Measurements from ENCODE around the gene TRAPPC3.

The TRAPPC3 gene

DNA sequence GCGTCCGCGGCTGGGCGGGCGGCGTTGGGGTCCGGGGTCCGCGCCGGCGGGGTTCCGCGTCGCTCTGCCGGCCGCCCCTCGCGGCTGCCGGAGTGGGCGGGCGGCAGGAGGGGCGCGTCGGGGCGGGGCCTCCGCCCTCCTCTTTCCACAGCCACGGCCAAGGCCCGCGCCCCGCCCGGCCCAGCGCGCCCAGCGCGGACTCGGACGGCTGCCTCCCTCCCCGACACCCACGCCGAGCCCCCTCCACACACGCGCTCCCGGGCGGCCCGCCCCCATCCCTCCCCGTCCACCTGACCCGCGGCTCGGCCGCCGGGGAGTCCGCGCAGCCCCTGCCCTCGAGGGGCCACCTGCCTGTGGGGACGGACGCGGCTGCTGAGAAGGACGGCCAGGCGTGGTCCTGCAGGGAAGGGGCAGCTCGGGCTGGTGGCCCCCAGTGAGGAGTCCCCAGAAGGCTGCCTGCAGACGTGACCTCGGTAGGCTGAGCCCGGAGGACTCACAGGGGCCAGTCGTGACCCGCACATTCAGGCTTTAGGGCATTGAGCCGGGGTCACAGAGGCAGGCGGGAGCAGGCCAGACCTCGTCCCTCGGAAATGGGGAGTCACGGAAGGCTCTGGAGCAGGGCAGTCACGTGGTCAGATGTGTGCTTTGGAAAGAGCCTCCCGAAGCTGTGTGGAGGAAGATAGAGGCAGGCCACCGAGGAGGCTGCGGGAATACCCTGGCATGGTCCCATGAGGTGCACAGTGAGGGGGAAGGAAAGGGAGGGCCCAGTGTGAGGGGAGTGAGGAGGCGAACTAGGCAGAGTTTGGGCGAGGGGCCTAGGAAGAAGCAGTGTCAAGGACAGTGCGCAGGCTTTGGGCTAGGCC, 23.9 kb downstream of the TRAPPC3 start, which contains the start of gene COL8A2:
COL8A2 (minus strand) TSS at position 94 of the 863 bp plus-strand sequence. CDS start 24,980 bp downstream, outside the sequence.
- DNase-seq: no peak

DNA sequence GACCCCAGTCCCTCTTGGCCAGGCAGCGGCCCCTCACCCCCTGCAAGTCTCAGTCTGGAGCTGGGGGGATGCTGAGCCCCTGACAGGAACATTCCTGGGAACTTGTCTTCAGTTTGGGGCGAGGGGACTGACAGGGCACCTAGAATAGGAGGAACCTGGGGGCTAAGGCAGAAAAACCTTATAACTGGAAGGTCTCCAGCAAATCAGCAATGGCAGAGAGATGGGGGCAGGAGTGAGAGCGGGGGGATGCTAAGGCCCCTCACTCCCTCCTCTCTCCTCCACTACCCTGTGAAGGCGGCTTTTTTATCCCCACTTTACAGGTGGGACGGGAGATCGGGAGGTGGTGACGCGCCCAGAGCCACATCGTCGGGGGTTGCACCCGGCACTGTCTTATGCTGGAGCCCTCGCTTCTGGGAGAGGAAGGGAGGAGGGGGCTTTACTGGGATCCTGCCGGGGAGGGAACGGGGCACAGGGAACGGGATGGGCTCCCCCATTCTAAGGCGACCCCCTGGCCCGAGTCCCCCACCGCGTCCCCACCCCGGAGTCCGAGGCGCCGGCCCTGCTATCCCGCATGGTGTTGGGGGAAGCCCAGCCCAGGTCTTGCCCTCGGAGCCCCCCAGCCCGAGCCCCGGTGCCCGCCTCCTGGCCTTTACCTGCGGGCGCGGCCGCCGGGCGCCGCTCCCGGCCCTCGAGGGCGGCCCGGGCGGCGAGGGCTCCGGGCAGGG, 24.7 kb downstream of the TRAPPC3 start:
- no peak for DNase-seq

DNA sequence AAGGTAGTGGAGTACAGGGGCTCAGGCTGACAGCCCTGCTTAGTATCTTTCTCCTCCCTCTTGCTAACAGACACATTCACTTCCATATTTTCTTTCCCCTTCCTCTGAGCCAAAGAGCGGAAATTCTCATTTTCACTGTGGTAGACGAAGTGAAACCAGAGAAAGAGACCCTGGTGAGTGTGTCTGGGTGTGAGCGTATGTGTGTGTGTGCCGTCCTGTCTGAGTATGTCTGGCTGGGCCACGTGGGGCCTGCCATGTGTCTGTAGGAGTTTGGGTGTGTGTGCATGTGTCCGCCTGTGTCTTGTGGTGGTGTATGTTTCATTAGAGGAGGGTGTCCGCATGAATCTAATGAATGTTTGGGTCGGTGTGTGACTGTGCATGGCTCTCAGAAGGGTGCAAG, 25.9 kb downstream of the TRAPPC3 start:
- DNase-seq: no peak

DNA sequence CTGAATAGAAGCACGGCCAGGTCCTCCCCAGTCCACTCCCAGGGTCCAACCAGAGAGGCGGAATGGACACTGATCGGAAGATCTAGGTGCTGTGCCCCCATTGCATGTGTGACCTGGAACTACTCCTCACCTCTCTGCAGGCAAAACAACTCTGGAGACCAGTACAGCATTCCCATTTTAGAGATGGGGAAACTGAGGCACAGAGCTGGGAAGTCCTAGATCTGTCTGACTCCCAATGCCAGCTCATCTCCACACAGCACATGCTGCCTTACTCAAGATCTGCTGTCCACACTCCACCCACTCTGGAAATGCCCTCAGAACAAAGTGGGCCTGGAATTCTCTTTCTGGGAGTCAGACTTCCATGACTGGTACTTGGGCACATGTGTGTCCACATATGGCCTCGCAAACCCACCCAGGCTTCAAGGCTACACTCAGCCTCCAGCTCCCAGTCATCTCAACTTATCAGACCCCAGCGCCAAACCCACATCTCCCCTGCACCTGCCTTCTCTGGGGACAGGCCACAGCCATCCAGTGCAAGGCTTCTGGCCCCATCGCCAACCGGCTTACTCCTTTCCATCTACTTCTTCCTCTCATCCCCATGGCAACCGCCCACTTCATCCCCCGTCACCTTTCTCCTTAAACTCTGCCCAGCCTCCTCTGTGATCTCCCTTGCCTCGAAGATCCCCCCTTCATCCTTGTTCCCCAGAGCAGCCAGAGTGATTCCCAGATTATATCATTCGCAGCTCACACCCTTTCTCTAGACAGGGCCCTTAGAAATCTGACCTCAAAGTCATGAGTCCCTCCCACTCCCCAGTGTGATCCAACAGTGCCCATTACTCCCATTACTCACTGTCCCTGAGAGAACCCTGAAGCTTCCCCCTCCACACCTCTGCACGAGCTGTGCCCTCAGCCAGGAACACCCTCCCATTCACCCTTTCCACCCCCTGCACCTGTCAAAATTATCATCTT, 26.9 kb downstream of the TRAPPC3 start:
- no peak for DNase-seq

DNA sequence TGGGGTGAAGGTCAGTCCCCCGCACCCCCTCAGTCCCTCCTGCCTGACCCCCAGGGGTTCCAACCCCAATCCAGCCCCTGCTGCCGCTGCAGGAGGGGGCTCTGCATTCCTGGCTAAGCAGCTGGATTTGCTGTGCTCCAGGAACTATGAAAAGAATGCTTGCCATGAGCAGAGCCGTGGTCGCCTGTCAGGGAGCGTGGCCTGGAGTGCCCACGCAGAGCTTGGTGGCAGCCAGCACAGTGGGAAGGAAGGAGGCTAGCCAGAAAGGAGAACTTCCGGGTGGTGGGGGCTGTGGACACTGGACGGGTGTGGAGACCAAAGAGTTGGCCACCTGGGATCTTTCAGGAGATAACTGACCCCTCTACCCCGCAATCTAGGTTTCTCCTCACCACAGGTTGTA, 29.8 kb downstream of the TRAPPC3 start:
- DNase-seq: no peak

DNA sequence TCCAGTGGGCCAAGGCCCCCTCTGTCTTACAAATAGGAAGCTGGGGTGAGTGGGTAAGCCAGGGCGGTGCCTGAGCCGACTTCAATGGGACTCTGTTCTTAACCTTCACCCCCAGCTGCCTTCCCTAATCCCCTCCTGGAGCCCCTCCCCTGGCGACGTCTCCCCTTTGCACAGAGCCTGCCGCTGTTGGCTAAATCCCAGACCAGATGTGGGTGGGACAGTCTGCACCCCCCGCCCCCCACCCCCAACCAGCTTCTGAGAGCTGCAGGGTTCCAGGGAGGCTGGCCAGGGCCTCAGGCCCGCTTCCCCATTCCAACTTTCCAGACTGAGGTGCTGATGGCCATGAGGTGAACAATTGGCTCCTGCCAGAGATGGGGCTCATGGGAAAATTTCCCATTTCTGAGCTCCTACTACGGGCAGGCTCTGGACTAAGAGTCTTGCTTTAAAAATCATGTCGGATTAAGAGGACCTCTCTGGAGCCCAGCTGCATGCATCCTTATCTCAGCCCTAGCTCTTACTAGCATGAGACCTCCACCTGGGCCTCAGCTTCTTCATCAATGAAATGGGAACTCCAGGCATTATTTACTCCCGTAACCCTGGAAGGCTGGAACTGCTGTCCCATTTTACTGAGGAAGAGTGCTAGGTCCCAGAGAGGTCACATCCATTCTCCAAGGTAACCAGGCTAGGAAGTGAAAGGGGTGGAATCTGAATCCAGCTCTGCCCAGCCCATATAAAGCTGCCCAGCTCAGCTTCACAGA, 30.7 kb downstream of the TRAPPC3 start:
- DNase-seq: no peak

DNA sequence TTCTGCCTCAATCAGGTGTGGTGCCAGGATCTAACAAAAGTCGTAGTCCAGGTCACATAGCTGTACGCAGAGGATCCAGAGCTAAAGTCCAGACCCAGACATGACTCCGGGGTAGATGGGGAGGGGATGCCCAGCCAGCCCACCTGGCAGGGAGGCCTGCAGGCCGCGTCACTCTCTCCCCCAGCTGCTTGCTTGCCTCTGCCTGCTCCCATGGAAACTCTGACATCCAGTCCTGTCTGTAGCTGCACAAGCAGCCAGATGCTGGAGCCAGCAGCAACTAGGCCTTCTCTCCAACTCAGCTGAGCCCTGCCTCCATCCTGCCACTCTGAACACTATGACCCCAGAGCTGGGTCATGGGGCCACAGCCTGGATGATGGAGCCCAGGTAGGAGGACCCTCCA, 32.4 kb downstream of the TRAPPC3 start:
- DNase-seq: no peak

DNA sequence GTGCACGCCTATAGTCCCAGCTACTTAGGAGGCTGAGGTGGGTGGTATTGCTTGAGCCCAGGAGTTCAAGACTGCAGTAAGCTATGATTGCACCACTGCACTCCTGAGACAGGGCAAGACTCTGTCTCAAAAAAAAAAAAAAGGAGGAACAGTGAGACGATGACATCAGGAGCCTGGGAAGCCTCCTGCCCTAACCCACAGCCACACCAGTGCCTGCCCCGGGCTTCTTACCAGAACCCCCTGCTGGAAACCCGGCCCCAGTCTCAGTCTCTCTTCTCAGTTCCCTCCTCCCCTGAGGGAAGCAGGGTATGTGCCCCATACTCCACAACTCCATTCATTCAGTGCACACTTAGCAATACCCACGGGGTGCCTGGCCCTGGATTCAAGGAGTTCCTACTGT, 33.4 kb downstream of the TRAPPC3 start:
- DNase-seq: no peak

DNA sequence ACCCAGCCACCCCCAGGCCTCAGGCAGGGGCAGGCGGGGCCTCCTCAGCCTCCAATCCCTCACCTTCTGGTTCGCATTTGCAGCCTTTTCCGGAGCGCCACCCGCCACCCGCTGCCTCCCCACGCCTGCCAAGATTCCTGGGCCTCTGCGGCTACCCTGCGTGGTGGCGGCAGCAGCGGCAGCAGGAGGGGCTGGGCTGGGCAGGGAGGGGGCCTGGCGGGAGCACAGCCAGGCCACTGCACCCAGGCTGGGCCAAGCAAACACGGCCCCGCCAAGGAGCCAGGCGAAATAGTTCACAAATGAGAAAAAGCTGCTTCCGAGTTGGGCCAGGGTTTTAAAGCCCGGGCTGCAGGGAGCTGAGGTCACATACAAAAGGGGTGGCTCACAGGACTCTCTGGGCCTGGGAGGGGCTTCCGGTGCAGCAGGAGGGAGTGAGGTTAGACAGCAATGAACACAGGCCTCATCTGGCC, 34.1 kb downstream of the TRAPPC3 start:
- no peak for DNase-seq

DNA sequence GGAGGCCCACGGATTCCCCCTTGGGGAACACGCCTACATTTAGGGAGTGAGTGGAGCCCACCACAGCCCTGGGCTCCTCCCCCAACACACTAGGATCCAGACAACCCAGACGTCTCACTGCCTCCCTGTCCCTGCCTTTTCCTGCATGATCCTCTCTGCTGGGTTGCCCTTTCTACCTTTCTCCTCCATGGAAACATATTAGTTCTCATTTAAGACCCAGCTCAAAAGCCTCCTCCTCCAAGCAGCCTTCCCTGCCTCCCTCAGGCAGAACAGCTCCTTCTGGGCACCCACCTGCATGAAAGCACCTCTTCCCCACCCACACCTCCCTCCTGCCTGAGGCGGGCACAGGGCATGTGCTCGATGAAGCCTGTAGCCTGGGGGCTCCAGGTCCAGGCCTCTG, 34.9 kb downstream of the TRAPPC3 start:
- no peak for DNase-seq

DNA sequence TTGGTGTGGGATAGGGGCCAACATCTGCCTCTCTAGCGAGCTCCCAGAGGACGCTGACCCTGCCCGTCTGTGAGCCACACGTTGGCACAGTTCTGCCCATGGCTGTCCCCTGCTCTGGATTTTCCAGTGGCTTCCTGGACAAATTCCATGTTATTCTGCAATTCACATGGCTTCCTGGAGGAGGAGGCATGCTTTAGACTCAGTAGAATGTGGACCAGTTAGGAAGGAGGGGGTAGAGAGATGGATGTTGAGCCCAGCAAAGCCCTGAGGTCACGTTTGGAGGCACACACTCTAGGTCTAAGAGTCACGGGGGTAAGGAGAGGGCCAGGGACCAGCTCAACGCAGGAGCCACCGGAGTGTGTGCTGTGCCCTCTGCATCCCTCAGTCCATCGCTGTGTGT, 36.5 kb downstream of the TRAPPC3 start:
- DNase-seq: no peak

DNA sequence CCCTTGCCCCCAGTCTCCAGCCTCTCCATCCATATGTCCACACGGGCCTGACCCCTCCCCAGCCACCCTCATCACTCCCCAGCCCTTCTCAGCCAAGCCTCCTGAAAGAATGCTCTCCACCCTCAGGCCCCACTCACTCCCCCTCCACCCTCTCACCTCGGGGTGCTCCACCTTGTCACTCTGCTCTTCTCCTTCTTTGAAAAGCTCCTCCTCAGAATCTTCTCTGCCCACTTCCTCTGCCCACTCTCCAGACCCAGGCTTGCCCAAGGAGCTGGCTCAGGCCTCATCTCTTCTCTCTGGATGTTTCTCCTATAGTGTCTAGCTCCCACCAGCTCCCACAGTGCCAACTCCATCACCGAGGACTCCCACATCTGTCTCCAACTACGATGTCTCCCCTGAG, 38.1 kb downstream of the TRAPPC3 start:
- no peak for DNase-seq

DNA sequence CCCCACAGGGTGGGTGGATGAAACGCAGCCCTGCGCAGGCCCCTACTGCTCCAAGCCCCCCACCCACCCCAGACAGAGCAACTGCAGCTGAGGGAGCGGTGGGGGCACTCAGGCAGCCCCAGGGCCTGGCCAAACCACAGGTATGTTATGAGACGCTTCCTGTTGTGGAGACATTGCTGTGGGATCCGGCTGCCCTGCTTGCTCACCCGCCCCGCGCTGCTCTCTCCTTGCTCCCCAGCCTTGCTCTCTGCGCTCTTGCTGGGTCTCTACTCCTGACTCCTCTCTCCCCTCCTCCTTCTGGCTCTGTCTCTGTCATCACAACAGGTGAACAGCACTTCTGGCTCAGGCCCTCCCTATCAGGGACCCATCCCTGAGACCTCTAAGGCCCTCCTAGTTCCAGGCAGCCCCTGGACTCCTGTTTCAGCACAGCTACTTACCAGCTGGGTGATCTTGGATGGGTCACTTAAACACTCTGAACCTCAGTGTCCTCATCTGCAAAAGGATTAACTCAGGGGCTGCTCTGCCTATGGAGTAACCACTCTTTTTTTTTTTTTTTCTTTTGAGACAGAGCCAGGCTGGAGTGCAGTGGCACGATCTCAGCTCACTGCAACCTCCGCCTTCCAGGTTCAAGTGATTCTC, 40.1 kb downstream of the TRAPPC3 start:
- DNase-seq: peak; percentile 81

DNA sequence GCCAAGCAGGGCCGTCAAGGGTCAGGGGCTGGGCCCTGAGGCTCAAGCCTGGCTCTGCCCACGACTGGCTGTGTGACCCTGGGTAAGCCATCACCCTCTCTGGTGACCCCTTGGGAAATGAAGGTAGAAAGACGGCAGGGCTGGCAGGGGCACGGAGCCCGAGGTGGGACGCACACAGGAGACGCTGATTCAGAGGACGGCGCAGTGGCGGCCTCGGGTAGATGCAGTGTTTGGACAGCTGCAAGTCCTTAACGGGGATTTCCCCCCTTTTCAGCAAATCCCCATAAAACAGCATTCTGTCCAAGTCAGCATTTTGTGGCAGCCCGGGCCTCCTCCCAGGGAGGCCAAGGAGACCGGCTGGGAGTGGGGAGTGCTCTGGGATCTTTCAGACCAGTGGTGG, 41.0 kb downstream of the TRAPPC3 start:
- DNase-seq: no peak

DNA sequence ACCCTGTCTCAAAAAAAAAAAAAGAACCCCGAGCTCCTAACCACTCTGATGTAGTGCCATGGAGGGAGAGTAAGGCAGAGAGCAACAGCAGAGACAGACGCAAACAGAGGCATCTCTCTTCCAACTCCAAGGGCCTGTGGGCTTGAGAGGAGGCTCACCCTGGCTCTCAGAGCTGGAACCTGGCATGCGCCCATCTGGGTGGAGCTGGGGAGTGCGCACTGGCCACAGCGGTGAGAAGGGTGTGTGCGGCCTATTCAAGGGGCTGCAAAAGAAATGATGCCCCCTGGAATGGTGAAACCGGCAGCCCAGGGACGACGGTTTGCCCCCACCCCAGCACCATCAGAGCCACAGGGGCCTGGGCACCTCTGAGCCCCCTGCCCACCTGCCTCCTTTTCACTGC, 41.9 kb downstream of the TRAPPC3 start:
- DNase-seq: no peak

DNA sequence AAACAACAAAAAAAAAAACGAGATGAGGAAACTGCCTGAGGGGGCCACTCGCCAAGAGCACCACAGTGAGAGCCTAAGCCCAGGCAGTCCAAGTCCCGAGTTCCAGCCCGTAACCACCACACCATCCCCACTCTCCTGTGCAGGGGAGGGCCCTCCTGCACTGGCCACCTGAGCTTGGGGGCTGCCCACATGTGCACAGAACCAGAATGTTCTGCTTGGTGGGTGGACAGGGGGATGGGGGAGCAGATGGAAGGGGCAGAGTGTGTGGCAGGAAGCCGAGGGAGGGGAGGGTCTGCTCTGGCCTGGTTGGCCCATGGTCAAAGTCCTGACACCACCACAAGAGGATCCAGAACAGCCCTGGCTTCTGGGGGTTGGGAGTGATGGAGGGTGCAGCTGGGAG, 43.0 kb downstream of the TRAPPC3 start:
- no peak for DNase-seq

DNA sequence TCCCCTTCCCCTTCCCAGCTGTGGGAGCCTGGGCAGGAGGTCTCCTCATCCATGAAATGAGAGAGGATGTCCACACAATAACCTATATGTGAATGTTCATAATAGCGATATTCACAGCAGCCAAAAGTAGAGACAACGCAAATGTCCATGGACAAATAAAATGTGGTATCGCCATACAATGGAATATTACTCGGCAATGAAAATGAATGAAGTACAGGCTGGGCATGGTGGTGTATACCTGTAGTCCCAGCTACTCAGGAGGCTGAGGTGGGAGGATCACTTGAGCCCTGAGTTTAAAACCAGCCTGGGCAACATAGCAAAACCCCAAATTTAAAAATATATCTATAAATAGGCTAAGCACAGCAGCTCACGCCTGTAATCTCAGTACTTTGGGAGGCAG, 47.7 kb downstream of the TRAPPC3 start:
- no peak for DNase-seq

DNA sequence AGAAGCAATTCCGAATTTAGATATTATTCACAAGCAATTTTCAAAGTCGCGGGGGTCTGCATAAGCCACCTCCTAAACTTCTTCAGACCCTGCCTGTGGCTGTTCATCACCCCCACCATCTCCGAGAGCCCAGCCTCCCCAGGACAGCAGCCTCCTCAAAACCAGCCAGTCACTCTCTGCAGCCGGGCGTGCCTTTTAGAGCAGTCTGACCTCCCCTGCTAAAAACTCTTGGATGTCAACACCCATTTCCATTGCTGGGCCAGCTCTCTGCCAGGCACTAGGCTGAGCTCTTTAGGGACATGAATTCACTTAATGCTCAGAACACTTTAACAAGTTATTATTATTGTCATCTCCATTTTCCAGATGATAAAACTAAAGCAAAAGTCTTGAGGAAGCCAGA, 48.9 kb downstream of the TRAPPC3 start:
- no peak for DNase-seq

DNA sequence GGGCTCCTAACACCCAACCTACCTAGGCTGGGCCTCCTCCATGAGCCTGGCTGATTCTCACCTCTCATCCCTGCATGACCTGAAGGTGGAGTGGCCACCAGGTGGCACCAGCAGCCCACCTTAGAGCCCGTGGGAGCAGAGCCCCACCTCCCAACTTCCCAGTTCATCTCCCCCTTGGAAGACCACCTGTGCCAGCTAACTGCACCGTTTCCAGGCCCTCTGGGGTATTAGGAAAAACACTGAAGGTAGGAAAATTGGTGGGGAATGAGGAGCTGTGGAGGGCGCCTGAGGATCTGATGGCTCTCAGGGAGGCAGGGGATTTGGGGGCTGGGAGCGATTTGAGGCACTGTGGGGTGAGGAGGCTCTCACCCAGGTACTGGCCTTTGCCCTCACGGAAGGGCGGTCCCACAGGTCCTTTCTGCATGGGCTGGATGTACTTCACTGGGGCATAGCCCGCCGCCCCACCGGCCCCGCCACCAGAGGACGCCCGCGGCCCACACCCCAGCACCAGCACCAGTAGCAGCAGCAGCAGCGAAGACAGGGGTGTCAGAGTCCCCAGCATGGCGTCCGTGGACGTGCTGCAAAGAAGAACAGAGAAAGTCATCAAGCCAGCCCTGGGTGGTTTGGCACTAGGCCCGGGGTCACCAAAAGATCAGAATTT, 49.5 kb downstream of the TRAPPC3 start:
- peak; percentile 50 for DNase-seq

DNA sequence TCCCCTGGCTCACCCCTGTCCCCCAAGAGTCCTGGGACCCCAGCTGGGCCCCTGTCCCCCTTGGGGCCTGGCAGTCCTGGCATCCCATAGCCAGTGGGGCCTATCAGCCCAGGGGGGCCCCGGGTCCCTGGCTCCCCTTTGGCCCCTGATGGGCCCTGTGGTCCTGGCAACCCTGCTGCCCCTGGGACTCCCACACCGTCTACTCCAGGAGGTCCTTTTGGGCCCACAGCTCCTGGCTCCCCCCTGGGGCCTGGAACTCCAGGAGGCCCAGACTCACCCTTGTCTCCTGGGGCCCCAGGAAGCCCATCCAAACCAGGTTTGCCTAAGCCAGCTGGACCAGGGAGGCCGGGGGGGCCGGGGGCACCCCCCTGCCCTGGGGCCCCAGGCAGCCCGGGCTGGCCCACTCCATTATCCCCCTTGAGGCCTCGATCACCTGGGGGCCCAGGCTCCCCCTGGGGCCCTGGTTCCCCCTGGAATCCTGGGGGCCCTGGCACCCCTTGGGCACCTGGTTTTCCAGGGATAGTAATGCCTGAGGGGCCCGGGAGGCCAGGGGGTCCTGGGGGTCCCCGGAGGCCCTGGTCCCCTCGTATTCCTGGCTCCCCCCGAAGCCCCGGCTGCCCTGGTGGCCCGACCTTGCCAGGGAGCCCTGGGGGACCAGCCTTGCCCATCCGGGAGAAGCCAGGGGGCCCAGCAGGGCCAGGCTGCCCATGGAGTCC, 50.5 kb downstream of the TRAPPC3 start:
- no peak for DNase-seq
